ENCODE results near the gene KAT8. TPM values are rescaled to one million over a fixed set of nuclear protein-coding genes. Genes with fewer than 3 reads are reported as not detected.

KAT8 gene
- total and polyA plus RNA-seq, 9 of the 15 experiments (the other 6 are each of a cell fraction or from before 2014, with no cell fraction given), result 10.0 to 98.5 (median 76.4) TPM

DNA sequence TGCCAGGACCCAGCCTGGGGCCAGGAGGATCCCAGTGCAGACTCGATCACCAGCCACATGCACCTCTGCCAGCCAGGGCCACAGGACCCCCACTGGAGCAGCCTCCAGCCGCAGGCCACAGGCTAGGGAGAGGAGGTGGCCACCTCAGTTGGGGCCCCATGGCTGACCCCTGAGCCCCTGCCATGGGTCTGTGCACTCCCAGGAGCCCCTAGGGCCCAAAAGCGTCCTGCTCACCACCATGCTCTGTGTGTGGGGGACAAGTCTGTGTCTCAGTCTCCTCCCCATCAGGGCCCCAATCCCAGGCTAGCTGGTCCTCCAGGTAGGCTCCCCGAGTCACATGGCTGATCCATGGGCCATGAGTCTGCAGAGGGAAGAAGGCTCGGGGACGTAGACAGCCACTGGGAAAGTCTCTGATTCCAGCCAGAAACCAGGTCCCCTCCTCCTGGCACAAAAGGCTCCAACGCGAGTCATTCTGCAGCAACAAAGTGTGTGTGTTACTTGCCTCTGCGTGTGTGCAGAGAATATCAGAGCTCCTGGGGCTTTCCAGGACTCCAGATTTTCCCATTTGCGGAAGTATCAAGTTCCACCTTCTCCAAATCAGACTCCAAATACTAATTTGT, 24.1 kb downstream of the KAT8 start:
- peak in 3 of 4 experiments; percentile 20 to 38 (median 36) for DNase-seq (ENCODE audit: extremely low read depth in 1 of 4, low spot score in 3 of 4)
- CTCF ChIA-PET (ENCODE audit: low intra/inter-chr PET ratio), result no interaction called here
- WGBS (ENCODE audit: insufficient coverage, low coverage, missing lambda C conversion rate), result 13% methylated on average over 8 of the region's 10 CpGs
- peak; percentile 5 for ATAC-seq
- in situ Hi-C loops (cut with MboI), result no loop called here
- no peak for FAIRE-seq
- peak overlapping the region; percentile 28 for H3K4me3 ChIP-seq
- H3K9ac ChIP-seq (ENCODE audit: insufficient read depth in 1 of 2, low read depth in 2 of 2, low read length in 2 of 2), result peak overlapping the region; percentile 70 to 91
- H3K27me3 ChIP-seq (ENCODE audit: control insufficient read depth in 2 of 2, insufficient read depth in 2 of 2, low read length in 2 of 2), result peaks cover 11 to 13% of the 10 kb centered on the region in 2 experiments; a peak in 4 of 5 replicates
- H3K36me3 ChIP-seq (ENCODE audit: control insufficient read depth, insufficient read depth, low read length), result no peaks in the 10 kb centered on the region
- H3K9me1 ChIP-seq (ENCODE audit: control insufficient read depth, insufficient read depth, low read length), result no peaks in the 10 kb centered on the region
- peak overlapping the region; percentile 72 for H3K4me2 ChIP-seq (ENCODE audit: insufficient read depth, low read length)
- BruUV-seq (replicated peaks), result TSS peak; percentile 96
- H2AFZ ChIP-seq (ENCODE audit: low read depth, low read length), result peak overlapping the region; percentile 92
- peaks cover 14 to 47% of the 10 kb centered on the region in 2 experiments for H3K4me1 ChIP-seq (replicated peaks in 1 of 2; ENCODE audit: control insufficient read depth in 2 of 2, insufficient read depth in 2 of 2, low read length in 2 of 2)
- H3K27ac ChIP-seq (ENCODE audit: extremely low read depth, low read depth, low read length), result peak overlapping the region; percentile 55
- H4K20me1 ChIP-seq (replicated peaks; ENCODE audit: control insufficient read depth, insufficient read depth, low read length), result no peaks in the 10 kb centered on the region; the same call in 1 of the 2 replicates
- H3K9me3 ChIP-seq (replicated peaks; ENCODE audit: control insufficient read depth, insufficient read depth, low read depth, low read length), result no peaks in the 10 kb centered on the region
- POLR2A ChIA-PET, result interaction anchor here (0.6 to 3.4 kb wide), 15 partner anchors 11 to 156 kb away, joined by 3 to 39 read pairs (median 4); partner anchors contain the start of genes FUS, KAT8, VKORC1 and ZNF646
- intact Hi-C loops (cut with micrococcal nuclease), result loop anchor here (1.0 to 10.0 kb wide), 5 partner anchors 25 to 157 kb away; partner anchors contain the start of genes BCKDK, HSD3B7, KAT8 and VKORC1
- no peaks in the 10 kb centered on the region for H3K79me2 ChIP-seq (ENCODE audit: control insufficient read depth, insufficient read depth, low read length)
- TF ChIP-seq POLR3G (IDR thresholded peaks at IDR 0.05; ENCODE audit: extremely low read depth, insufficient read length, insufficient replicate concordance) (no peak), CBFB (CRISPR knock-in tag; IDR thresholded peaks at IDR 0.05) (0 out of 2 replicates have a peak, but pooled peaks have one; percentile 62), ETS2 (tag; IDR thresholded peaks at IDR 0.05; ENCODE audit: borderline replicate concordance, poor library complexity, severe bottlenecking) (no peak), TARDBP (IDR thresholded peaks at IDR 0.05) (no peak), E2F3 (CRISPR knock-in tag; IDR thresholded peaks at IDR 0.05) (no peak), ZNF146 (CRISPR knock-in tag; IDR thresholded peaks at IDR 0.05; ENCODE audit: unreplicated experiment) (no peak)
- TF ChIP-seq, protein P1, sequence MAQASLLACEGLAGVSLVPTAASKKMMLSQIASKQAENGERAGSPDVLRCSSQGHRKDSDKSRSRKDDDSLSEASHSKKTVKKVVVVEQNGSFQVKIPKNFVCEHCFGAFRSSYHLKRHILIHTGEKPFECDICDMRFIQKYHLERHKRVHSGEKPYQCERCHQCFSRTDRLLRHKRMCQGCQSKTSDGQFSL (CRISPR knock-in tag; IDR thresholded peaks at IDR 0.05), result no peak
- TF ChIP-seq, protein P1 (tag; IDR thresholded peaks at IDR 0.05), result no peak
- TF ChIP-seq, protein P2, sequence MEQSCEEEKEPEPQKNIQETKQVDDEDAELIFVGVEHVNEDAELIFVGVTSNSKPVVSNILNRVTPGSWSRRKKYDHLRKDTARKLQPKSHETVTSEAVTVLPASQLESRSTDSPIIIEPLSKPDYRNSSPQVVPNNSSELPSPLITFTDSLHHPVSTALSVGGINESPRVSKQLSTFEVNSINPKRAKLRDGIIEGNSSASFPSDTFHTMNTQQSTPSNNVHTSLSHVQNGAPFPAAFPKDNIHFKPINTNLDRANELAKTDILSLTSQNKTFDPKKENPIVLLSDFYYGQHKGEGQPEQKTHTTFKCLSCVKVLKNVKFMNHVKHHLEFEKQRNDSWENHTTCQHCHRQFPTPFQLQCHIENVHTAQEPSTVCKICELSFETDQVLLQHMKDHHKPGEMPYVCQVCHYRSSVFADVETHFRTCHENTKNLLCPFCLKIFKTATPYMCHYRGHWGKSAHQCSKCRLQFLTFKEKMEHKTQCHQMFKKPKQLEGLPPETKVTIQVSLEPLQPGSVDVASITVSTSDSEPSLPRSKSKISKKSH (CRISPR knock-in tag; IDR thresholded peaks at IDR 0.05), result no peak
- TF ChIP-seq, protein P3, sequence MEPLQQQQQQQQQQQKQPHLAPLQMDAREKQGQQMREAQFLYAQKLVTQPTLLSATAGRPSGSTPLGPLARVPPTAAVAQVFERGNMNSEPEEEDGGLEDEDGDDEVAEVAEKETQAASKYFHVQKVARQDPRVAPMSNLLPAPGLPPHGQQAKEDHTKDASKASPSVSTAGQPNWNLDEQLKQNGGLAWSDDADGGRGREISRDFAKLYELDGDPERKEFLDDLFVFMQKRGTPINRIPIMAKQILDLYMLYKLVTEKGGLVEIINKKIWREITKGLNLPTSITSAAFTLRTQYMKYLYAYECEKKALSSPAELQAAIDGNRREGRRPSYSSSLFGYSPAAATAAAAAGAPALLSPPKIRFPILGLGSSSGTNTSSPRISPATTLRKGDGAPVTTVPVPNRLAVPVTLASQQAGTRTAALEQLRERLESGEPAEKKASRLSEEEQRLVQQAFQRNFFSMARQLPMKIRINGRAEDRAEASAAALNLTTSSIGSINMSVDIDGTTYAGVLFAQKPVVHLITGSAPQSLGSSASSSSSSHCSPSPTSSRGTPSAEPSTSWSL (CRISPR knock-in tag; IDR thresholded peaks at IDR 0.05; ENCODE audit: borderline replicate concordance), result no peak
- TF ChIP-seq, protein P4, sequence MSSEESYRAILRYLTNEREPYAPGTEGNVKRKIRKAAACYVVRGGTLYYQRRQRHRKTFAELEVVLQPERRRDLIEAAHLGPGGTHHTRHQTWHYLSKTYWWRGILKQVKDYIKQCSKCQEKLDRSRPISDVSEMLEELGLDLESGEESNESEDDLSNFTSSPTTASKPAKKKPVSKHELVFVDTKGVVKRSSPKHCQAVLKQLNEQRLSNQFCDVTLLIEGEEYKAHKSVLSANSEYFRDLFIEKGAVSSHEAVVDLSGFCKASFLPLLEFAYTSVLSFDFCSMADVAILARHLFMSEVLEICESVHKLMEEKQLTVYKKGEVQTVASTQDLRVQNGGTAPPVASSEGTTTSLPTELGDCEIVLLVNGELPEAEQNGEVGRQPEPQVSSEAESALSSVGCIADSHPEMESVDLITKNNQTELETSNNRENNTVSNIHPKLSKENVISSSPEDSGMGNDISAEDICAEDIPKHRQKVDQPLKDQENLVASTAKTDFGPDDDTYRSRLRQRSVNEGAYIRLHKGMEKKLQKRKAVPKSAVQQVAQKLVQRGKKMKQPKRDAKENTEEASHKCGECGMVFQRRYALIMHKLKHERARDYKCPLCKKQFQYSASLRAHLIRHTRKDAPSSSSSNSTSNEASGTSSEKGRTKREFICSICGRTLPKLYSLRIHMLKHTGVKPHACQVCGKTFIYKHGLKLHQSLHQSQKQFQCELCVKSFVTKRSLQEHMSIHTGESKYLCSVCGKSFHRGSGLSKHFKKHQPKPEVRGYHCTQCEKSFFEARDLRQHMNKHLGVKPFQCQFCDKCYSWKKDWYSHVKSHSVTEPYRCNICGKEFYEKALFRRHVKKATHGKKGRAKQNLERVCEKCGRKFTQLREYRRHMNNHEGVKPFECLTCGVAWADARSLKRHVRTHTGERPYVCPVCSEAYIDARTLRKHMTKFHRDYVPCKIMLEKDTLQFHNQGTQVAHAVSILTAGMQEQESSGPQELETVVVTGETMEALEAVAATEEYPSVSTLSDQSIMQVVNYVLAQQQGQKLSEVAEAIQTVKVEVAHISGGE (CRISPR knock-in tag; IDR thresholded peaks at IDR 0.05), result 0 out of 6 replicates have a peak, but pooled peaks of 1 of the 3 experiments have one; percentile 30
- TF ChIP-seq, protein P5, sequence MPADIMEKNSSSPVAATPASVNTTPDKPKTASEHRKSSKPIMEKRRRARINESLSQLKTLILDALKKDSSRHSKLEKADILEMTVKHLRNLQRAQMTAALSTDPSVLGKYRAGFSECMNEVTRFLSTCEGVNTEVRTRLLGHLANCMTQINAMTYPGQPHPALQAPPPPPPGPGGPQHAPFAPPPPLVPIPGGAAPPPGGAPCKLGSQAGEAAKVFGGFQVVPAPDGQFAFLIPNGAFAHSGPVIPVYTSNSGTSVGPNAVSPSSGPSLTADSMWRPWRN (IDR thresholded peaks at IDR 0.05; ENCODE audit: low read depth), result no peak
